SJSA1 (cell line): Measurements from ENCODE around the gene LMBR1. TPM values are rescaled to one million over a fixed set of nuclear protein-coding genes. Genes with fewer than 3 reads are reported as not detected.

Experiments
- DNase-seq, 2 experiments: peaks; one replicate each; pipeline ENCODE4 v3.0.0-alpha.2; 2015 to 2020; ENCODE audit warnings: low spot score in 2 of 2, low read depth in 1 of 2
- H3K27ac ChIP-seq: fragments of 250-450 bp; sonication (Bioruptor Pico); 2 replicates; pipeline ENCODE4 v1.5.1; 2020; ENCODE audit warnings: mild to moderate bottlenecking, moderate library complexity
- H3K27me3 ChIP-seq: fragments of 250-450 bp; sonication (Bioruptor Pico); replicated peaks from 2 replicates; pipeline ENCODE4 v1.5.1; 2020; ENCODE audit warnings: mild to moderate bottlenecking, moderate library complexity
- H3K36me3 ChIP-seq: fragments of 250-450 bp; sonication (Bioruptor Pico); 2 replicates; pipeline ENCODE4 v1.5.1; 2020; ENCODE audit warnings: mild to moderate bottlenecking
- H3K4me1 ChIP-seq: fragments of 250-450 bp; sonication (Bioruptor Pico); replicated peaks from 2 replicates; pipeline ENCODE4 v1.6.1; 2021; ENCODE audit warnings: mild to moderate bottlenecking
- H3K4me3 ChIP-seq: fragments of 250-450 bp; sonication (Bioruptor Pico); 2 replicates; pipeline ENCODE4 v1.5.1; 2020; ENCODE audit warnings: mild to moderate bottlenecking
- H3K9me3 ChIP-seq: fragments of 250-450 bp; sonication (Bioruptor Pico); replicated peaks from 2 replicates; pipeline ENCODE4 v1.5.1; 2020; ENCODE audit warnings: mild to moderate bottlenecking
- total RNA-seq: library from RNA; depleted of rRNA; stranded (reverse); fragments of >200 nt; shearing (Covaris generic); gene quantifications from 2 replicates; pipeline ENCODE4 v1.2.3, GENCODE V29; 2014

LMBR1 gene
- total RNA-seq, 1 experiment from 2014 or later: 16.8 TPM

DNA sequence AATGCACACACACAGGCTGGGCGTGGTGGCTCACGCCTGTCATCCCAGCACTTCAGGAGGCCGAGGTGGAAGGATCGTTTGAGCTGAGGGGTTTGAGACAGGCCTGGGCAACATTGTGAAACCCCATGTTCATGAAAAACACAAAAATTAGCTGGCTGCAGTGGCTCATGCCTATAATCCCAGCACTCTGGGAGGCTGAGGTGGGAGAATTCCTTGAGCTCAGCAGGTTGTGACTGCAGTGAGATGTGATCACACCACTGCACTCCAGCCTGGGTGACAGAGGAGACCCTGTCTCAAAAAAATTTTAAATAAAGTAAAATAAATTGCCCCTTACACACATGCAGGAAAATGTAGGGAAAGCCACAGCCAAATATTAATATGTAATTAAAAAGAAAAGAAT is 208.3 kb downstream of the LMBR1 start:
- H3K9me3 ChIP-seq: no peaks in the 10 kb centered on the region
- no peaks in the 10 kb centered on the region for H3K27me3 ChIP-seq
- DNase-seq: no peak
- H3K4me1 ChIP-seq: no peaks in the 10 kb centered on the region
- H3K36me3 ChIP-seq: no peaks in the 10 kb centered on the region
- no peak overlapping the region for H3K4me3 ChIP-seq
- no peak overlapping the region for H3K27ac ChIP-seq

GRCh38 chr7:156684251-156684650 is 208.7 kb downstream of the LMBR1 start:
- Histone ChIP-seq H3K4me3 (no peak overlapping the region), H3K9me3 (no peaks in the 10 kb centered on the region), H3K36me3 (no peaks in the 10 kb centered on the region), H3K27ac (no peak overlapping the region), H3K27me3 (no peaks in the 10 kb centered on the region), H3K4me1 (no peaks in the 10 kb centered on the region)
- no peak for DNase-seq

GRCh38 chr7:156682928-156683327 is 210.1 kb downstream of the LMBR1 start:
- DNase-seq: no peak
- H3K9me3 ChIP-seq: no peaks in the 10 kb centered on the region

GRCh38 chr7:156680281-156680680 is 212.7 kb downstream of the LMBR1 start:
- H3K4me3 ChIP-seq: no peak overlapping the region
- no peaks in the 10 kb centered on the region for H3K36me3 ChIP-seq
- DNase-seq: no peak
- H3K27ac ChIP-seq: no peak overlapping the region
- H3K27me3 ChIP-seq: no peaks in the 10 kb centered on the region
- no peaks in the 10 kb centered on the region for H3K9me3 ChIP-seq
- H3K4me1 ChIP-seq: no peaks in the 10 kb centered on the region

More at GRCh38 chr7:156682928-156683327, 210.1 kb downstream of the LMBR1 start:
- Histone ChIP-seq H3K4me3 (no peak overlapping the region), H3K36me3 (no peaks in the 10 kb centered on the region), H3K4me1 (no peaks in the 10 kb centered on the region), H3K27ac (no peak overlapping the region), H3K27me3 (no peaks in the 10 kb centered on the region)

DNA sequence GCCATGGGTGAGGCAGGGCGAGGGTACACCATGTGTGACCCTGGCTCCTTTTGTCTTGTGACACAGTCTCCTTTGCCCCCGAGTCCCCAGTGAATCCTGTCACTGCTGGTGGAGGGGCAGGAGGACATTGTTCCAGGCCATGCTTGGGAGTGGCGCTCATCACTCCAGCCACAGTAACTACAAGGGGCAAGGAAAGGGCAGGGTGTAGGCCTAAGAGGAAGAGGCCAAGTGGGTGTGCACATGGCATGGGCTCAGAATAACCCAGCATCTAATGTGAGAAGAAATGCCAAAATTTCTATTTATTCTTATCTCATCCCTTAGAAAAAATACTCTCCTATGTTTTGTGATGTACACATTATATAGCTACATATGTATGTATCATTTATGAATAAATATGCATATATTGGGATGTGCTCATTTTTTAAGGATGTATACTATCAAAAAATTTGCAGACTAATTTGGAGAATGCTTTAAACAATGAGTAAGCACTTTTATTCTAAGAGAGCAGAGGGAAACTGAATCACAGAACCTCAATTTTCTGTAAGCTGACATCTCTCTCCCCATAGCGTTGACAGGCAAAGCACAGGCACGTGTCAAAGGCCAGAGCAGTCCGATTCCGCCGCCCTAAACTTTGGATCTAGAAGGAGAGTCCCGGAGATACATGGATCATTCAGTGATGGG is 215.5 kb downstream of the LMBR1 start:
- Histone ChIP-seq H3K9me3 (no peaks in the 10 kb centered on the region), H3K27ac (no peak overlapping the region), H3K4me3 (no peak overlapping the region), H3K36me3 (no peaks in the 10 kb centered on the region), H3K27me3 (no peaks in the 10 kb centered on the region), H3K4me1 (no peaks in the 10 kb centered on the region)
- no peak for DNase-seq

DNA sequence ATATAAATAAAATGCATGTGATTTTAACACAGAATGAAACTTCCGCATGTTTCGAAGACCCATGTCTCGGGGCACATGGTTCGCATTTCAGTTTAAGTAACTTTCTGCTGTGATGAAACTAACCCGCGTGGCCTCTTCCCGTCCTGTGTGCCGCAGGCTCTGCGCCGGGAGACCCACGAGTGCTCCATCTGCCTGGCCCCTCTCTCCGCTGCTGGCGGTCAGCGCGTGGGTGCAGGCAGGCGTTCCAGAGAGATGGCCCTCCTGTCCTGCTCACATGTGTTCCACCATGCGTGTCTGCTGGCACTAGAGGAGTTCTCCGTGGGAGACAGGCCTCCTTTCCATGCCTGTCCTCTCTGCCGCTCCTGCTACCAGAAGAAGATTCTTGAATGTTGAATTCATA is 216.7 kb downstream of the LMBR1 start:
- Histone ChIP-seq H3K27me3 (no peaks in the 10 kb centered on the region), H3K27ac (no peak overlapping the region), H3K36me3 (no peaks in the 10 kb centered on the region), H3K4me3 (no peak overlapping the region), H3K4me1 (no peaks in the 10 kb centered on the region), H3K9me3 (no peaks in the 10 kb centered on the region)
- DNase-seq: no peak

DNA sequence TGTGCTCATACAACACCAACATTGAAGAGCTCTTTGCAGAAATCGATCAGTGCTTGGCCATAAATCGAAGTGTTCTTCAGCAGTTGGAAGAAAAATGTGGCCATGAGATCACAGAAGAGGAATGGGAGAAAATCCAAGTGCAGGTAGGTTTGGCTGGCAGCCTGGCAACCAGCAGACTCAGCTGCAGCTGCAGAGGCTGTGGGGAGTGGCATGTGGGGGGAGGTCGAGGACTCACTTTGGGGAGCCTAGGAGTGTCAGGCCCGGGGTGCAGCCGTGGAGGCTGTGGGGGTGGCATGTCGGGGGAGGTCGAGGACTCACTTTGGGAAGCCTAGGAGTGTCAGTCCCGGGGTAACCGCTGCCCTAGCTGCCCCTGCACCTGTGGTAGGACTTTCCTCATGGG is 217.3 kb downstream of the LMBR1 start:
- Histone ChIP-seq H3K27me3 (no peaks in the 10 kb centered on the region), H3K4me1 (no peaks in the 10 kb centered on the region), H3K36me3 (no peaks in the 10 kb centered on the region), H3K27ac (no peak overlapping the region), H3K4me3 (no peak overlapping the region), H3K9me3 (no peaks in the 10 kb centered on the region)
- DNase-seq: no peak

- DNase-seq: no peak
- Histone ChIP-seq H3K27ac (no peak overlapping the region), H3K4me3 (no peak overlapping the region), H3K36me3 (no peaks in the 10 kb centered on the region), H3K27me3 (no peaks in the 10 kb centered on the region), H3K9me3 (no peaks in the 10 kb centered on the region), H3K4me1 (no peaks in the 10 kb centered on the region)
Measured at GRCh38 chr7:156673902-156674301, 219.1 kb downstream of the LMBR1 start.

- no peaks in the 10 kb centered on the region for H3K27me3 ChIP-seq
- H3K27ac ChIP-seq: no peak overlapping the region
- H3K4me3 ChIP-seq: no peak overlapping the region
- H3K36me3 ChIP-seq: no peaks in the 10 kb centered on the region
- no peak for DNase-seq
- no peaks in the 10 kb centered on the region for H3K4me1 ChIP-seq
- H3K9me3 ChIP-seq: no peaks in the 10 kb centered on the region
Measured at GRCh38 chr7:156673454-156673853, 219.5 kb downstream of the LMBR1 start.

- Histone ChIP-seq H3K27me3 (no peaks in the 10 kb centered on the region), H3K36me3 (no peaks in the 10 kb centered on the region), H3K27ac (no peak overlapping the region), H3K9me3 (no peaks in the 10 kb centered on the region), H3K4me1 (no peaks in the 10 kb centered on the region), H3K4me3 (no peak overlapping the region)
- no peak for DNase-seq
Measured at GRCh38 chr7:156669035-156669828, 223.8 kb downstream of the LMBR1 start.

GRCh38 chr7:156668130-156668741 is 224.7 kb downstream of the LMBR1 start:
- H3K4me3 ChIP-seq: no peak overlapping the region
- H3K36me3 ChIP-seq: no peaks in the 10 kb centered on the region
- no peaks in the 10 kb centered on the region for H3K27me3 ChIP-seq
- no peaks in the 10 kb centered on the region for H3K9me3 ChIP-seq
- H3K4me1 ChIP-seq: no peaks in the 10 kb centered on the region
- no peak overlapping the region for H3K27ac ChIP-seq
- DNase-seq: no peak

GRCh38 chr7:156667110-156667426 is 225.9 kb downstream of the LMBR1 start:
- no peaks in the 10 kb centered on the region for H3K4me1 ChIP-seq
- H3K36me3 ChIP-seq: no peaks in the 10 kb centered on the region
- no peak for DNase-seq
- H3K9me3 ChIP-seq: no peaks in the 10 kb centered on the region
- no peaks in the 10 kb centered on the region for H3K27me3 ChIP-seq
- H3K27ac ChIP-seq: no peak overlapping the region
- H3K4me3 ChIP-seq: no peak overlapping the region

GRCh38 chr7:156666368-156667109 is 226.4 kb downstream of the LMBR1 start:
- no peak overlapping the region for H3K4me3 ChIP-seq
- no peaks in the 10 kb centered on the region for H3K4me1 ChIP-seq
- no peak overlapping the region for H3K27ac ChIP-seq
- H3K36me3 ChIP-seq: no peaks in the 10 kb centered on the region
- H3K9me3 ChIP-seq: no peaks in the 10 kb centered on the region
- no peaks in the 10 kb centered on the region for H3K27me3 ChIP-seq
- DNase-seq: no peak

DNA sequence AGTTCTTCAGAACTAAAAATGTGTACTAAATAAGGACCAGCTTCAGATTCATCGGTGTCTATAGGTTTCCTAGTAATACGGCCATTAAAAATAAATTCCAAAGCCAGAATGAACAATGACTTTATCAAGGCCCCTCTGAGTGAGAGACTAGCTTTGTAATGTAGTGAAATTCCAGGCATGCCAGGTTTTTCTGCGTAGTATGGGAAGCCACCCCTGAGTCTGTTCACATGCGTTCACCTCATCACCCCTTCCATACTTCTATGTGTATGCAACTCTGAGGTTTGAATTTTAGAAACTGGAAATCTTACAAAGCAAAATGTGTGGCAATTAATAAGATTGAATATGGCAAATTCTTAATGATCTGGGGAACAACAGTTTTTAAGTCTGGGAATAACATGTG is 227.9 kb downstream of the LMBR1 start:
- Histone ChIP-seq H3K36me3 (no peaks in the 10 kb centered on the region), H3K27ac (no peak overlapping the region), H3K9me3 (no peaks in the 10 kb centered on the region), H3K4me1 (no peaks in the 10 kb centered on the region), H3K27me3 (no peaks in the 10 kb centered on the region), H3K4me3 (no peak overlapping the region)
- DNase-seq: no peak
